Stimulated activated CD8-positive, alpha-beta memory T cell treated with anti-CD3 and anti-CD28 coated beads, Interleukin-2, amount 100 ng/mL, for 48 hours (primary cell): ENCODE measurements around the gene ZBTB25.

Source experiments
- DNase-seq, 2 donors: peaks; one replicate each; pipeline ENCODE4 v3.0.0-alpha.2; 2020; ENCODE audit warnings: low read depth in 2 of 2

Gene ZBTB25

GRCh38 chr14:64440494-64440893, 63.1 kb downstream of the ZBTB25 start:
- no peak for DNase-seq

- DNase-seq: no peak
These were observed 64.5 kb downstream of the ZBTB25 start for GRCh38 chr14:64439141-64439540.

- no peak for DNase-seq
These were observed 65.3 kb downstream of the ZBTB25 start for GRCh38 chr14:64438181-64438841.

- DNase-seq: no peak
These were observed 69.1 kb downstream of the ZBTB25 start for GRCh38 chr14:64434528-64434927.

GRCh38 chr14:64423987-64424386, 79.7 kb downstream of the ZBTB25 start:
- DNase-seq: peak in 1 of 2 donors; percentile 32

- DNase-seq: no peak
These were observed 80.9 kb downstream of the ZBTB25 start for GRCh38 chr14:64422756-64423155.

- DNase-seq: no peak
These were observed 81.6 kb downstream of the ZBTB25 start for GRCh38 chr14:64422005-64422404.

- DNase-seq: no peak
These were observed 82.5 kb downstream of the ZBTB25 start for GRCh38 chr14:64421166-64421565.

GRCh38 chr14:64419003-64419402, 84.6 kb downstream of the ZBTB25 start:
- DNase-seq: no peak

- no peak for DNase-seq
These were observed 85.9 kb downstream of the ZBTB25 start for GRCh38 chr14:64417771-64418125.

GRCh38 chr14:64417055-64417770, 86.4 kb downstream of the ZBTB25 start:
- DNase-seq: no peak

- DNase-seq: no peak
These were observed 87.2 kb downstream of the ZBTB25 start for GRCh38 chr14:64416348-64416932.

- DNase-seq: no peak
These were observed 91.4 kb downstream of the ZBTB25 start for GRCh38 chr14:64412237-64412636.

GRCh38 chr14:64411001-64411400, 92.6 kb downstream of the ZBTB25 start:
- no peak for DNase-seq

GRCh38 chr14:64410084-64410774, 93.4 kb downstream of the ZBTB25 start:
- no peak for DNase-seq

- no peak for DNase-seq
These were observed 94.3 kb downstream of the ZBTB25 start for GRCh38 chr14:64409126-64409920.

GRCh38 chr14:64407329-64407728, 96.3 kb downstream of the ZBTB25 start:
- DNase-seq: no peak

GRCh38 chr14:64405295-64405694, 98.3 kb downstream of the ZBTB25 start:
- no peak for DNase-seq

GRCh38 chr14:64401949-64402348, 101.7 kb downstream of the ZBTB25 start:
- no peak for DNase-seq

GRCh38 chr14:64400829-64401459, 102.7 kb downstream of the ZBTB25 start:
- no peak for DNase-seq
